ENCODE results near the gene HCFC2. TPM values are rescaled to one million over a fixed set of nuclear protein-coding genes. Genes with fewer than 3 reads are reported as not detected.

HCFC2 gene
- total RNA-seq, 1 donor from 2014 or later: 14.8 TPM

GRCh38 chr12:104152685-104153241 is 88.4 kb downstream of the HCFC2 start:
- no peak for DNase-seq (ENCODE audit: low spot score in 2 of 2, unreplicated experiment in 2 of 2)
- H3K36me3 Mint-ChIP-seq: no peaks in the 10 kb centered on the region
- H3K9me3 Mint-ChIP-seq: no peaks in the 10 kb centered on the region
- H3K4me3 Mint-ChIP-seq: no peak overlapping the region
- H3K4me1 Mint-ChIP-seq: peaks cover 14% of the 10 kb centered on the region
- peaks cover 4% of the 10 kb centered on the region for H3K27me3 Mint-ChIP-seq (ENCODE audit: low read depth)
- TF ChIP-seq CTCF (IDR thresholded peaks at IDR 0.05; ENCODE audit: unreplicated experiment): no peak
- H3K27ac Mint-ChIP-seq: no peak overlapping the region

- no peaks in the 10 kb centered on the region for H3K36me3 Mint-ChIP-seq
- no peak for DNase-seq (ENCODE audit: low spot score in 2 of 2, unreplicated experiment in 2 of 2)
- H3K27me3 Mint-ChIP-seq (ENCODE audit: low read depth): peaks cover 4% of the 10 kb centered on the region
- H3K9me3 Mint-ChIP-seq: no peaks in the 10 kb centered on the region
- H3K4me3 Mint-ChIP-seq: no peak overlapping the region
- H3K27ac Mint-ChIP-seq: no peak overlapping the region
- peaks cover 14% of the 10 kb centered on the region for H3K4me1 Mint-ChIP-seq
- no peak for TF ChIP-seq CTCF (IDR thresholded peaks at IDR 0.05; ENCODE audit: unreplicated experiment)
Observed at GRCh38 chr12:104154286-104154685, 90.0 kb downstream of the HCFC2 start.

- Mint-ChIP-seq H3K36me3 (no peaks in the 10 kb centered on the region), H3K27me3 (ENCODE audit: low read depth) (peaks cover 4% of the 10 kb centered on the region), H3K4me1 (peaks cover 14% of the 10 kb centered on the region), H3K27ac (no peak overlapping the region), H3K9me3 (no peaks in the 10 kb centered on the region), H3K4me3 (no peak overlapping the region)
- no peak for TF ChIP-seq CTCF (IDR thresholded peaks at IDR 0.05; ENCODE audit: unreplicated experiment)
- DNase-seq (ENCODE audit: low spot score in 2 of 2, unreplicated experiment in 2 of 2): no peak
Observed at GRCh38 chr12:104154806-104155205, 90.5 kb downstream of the HCFC2 start.

Other genes starting within 250 kb of the HCFC2 start
- gene NT5DC3, start 223.3 kb upstream of the HCFC2 start, total RNA-seq: 7.7 to 9.1 TPM (median 8.7 TPM) in 3 replicates
- 765 to 795 TPM (median 788 TPM) in 3 replicates for gene HSP90B1, start 134.1 kb upstream of the HCFC2 start, total RNA-seq
- 46.2 to 48.5 TPM (median 48.2 TPM) in 3 replicates for gene TDG, start 98.7 kb upstream of the HCFC2 start, total RNA-seq
- gene GLT8D2, start 14.3 kb upstream of the HCFC2 start, total RNA-seq: 10.1 to 13.1 TPM (median 11.1 TPM) in 3 replicates
- gene NFYB, start 73.7 kb downstream of the HCFC2 start, total RNA-seq: 36.0 to 40.2 TPM (median 36.7 TPM) in 3 replicates
- gene TXNRD1, start 151.2 kb downstream of the HCFC2 start, total RNA-seq: 74.7 to 84.6 TPM (median 76.1 TPM) in 3 replicates
- gene EID3, start 239.2 kb downstream of the HCFC2 start, total RNA-seq: 4.5 to 5.7 TPM (median 5.6 TPM) in 3 replicates